ENCODE measurements around the gene SLC25A19. TPM values are rescaled to one million over a fixed set of nuclear protein-coding genes. Genes with fewer than 3 reads are reported as not detected.

SLC25A19 gene
- total RNA-seq, 2 experiments from 2014 or later: 26.7 to 27.9 TPM

DNA sequence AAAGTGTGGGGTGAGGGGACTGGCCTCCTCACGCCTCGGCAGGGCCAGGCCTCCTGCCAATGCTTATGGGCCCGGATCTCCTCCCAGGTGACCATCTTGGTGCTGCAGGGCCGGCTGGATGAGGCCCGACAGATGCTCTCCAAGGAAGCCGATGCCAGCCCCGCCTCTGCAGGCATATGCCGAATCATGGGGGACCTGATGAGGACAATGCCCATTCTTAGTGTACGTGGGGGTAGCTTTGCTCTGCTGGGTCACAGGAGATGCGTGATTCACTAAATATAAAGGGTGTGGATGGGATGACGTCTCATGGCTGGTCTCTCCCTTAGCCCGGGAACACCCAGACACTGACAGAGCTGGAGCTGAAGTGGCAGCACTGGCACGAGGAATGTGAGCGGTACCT is 64.2 kb downstream of the SLC25A19 start:
- no peaks in the 10 kb centered on the region for H3K9me3 Mint-ChIP-seq
- no peak overlapping the region for H3K4me3 Mint-ChIP-seq
- no peaks in the 10 kb centered on the region for H3K27me3 Mint-ChIP-seq
- H3K27ac Mint-ChIP-seq: no peak overlapping the region
- peaks cover 2% of the 10 kb centered on the region for H3K4me1 Mint-ChIP-seq
- peaks cover 18% of the 10 kb centered on the region for H3K36me3 Mint-ChIP-seq
- DNase-seq (no peak), ATAC-seq (ENCODE audit: low read depth) (no peak)
- POLR2A ChIA-PET: interaction anchor here (1.1 kb wide), 1 partner anchor 12 kb away, joined by 3 read pairs; no protein-coding TSS in a partner anchor

Other genes with a start within 250 kb of the SLC25A19 start
- gene ATP5PD, start 242.5 kb downstream of the SLC25A19 start, total RNA-seq: 100 to 1,000 TPM; 196 to 199 TPM
- 10 to 100 TPM; 20.4 to 22.4 TPM for gene KCTD2, start 242.2 kb downstream of the SLC25A19 start, total RNA-seq
- 10 to 100 TPM in 1 of 2 experiments, 1 to 10 TPM in 1; 9.1 to 11.0 TPM for gene SLC16A5, start 201.5 kb downstream of the SLC25A19 start, total RNA-seq
- 10 to 100 TPM; 16.2 to 17.6 TPM for gene ARMC7, start 179.5 kb downstream of the SLC25A19 start, total RNA-seq
- gene NT5C, start 157.7 kb downstream of the SLC25A19 start, total RNA-seq: 10 to 100 TPM; 69.9 to 70.8 TPM
- 100 to 1,000 TPM; 194 to 213 TPM for gene JPT1, start 134.9 kb downstream of the SLC25A19 start, total RNA-seq
- gene SUMO2, start 106.5 kb downstream of the SLC25A19 start, total RNA-seq: 100 to 1,000 TPM; 470 to 500 TPM
- gene NUP85, start 83.8 kb downstream of the SLC25A19 start, total RNA-seq: 100 to 1,000 TPM; 154 to 167 TPM
- 10 to 100 TPM; 92.9 to 95.2 TPM for gene GGA3, start 27.8 kb downstream of the SLC25A19 start, total RNA-seq
- gene MRPS7, start 27.6 kb downstream of the SLC25A19 start, total RNA-seq: 10 to 100 TPM; 34.0 to 36.1 TPM
- 10 to 100 TPM; 44.4 to 44.8 TPM for gene MIF4GD, start 18.2 kb downstream of the SLC25A19 start, total RNA-seq
- gene GRB2, start 116.2 kb upstream of the SLC25A19 start, total RNA-seq: 100 to 1,000 TPM; 149 to 155 TPM
- 100 to 1,000 TPM; 112 to 115 TPM for gene TMEM94, start 167.2 kb upstream of the SLC25A19 start, total RNA-seq
- 1 to 10 TPM in 1 of 2 experiments, under 1 TPM in 1; 0.72 to 2.3 TPM for gene CASKIN2, start 226.1 kb upstream of the SLC25A19 start, total RNA-seq
- gene TSEN54, start 227.1 kb upstream of the SLC25A19 start, total RNA-seq: 10 to 100 TPM; 75.2 to 76.0 TPM
- gene LLGL2, start 236.3 kb upstream of the SLC25A19 start, total RNA-seq: 10 to 100 TPM; 36.9 to 37.2 TPM